ENCODE data around the gene SLC39A3.

The SLC39A3 gene

GRCh38 chr19:2768365-2769132, 28.7 kb upstream of the SLC39A3 start:
- no peak for DNase-seq (ENCODE audit: low read depth)

- DNase-seq (ENCODE audit: low read depth) = no peak
These were observed 27.9 kb upstream of the SLC39A3 start for GRCh38 chr19:2767688-2768087.

- no peak for DNase-seq (ENCODE audit: low read depth)
These were observed 27.0 kb upstream of the SLC39A3 start for GRCh38 chr19:2766594-2767372.

- DNase-seq (ENCODE audit: low read depth) = no peak
These were observed 25.6 kb upstream of the SLC39A3 start for GRCh38 chr19:2765376-2765775.

- no peak for DNase-seq (ENCODE audit: low read depth)
These were observed 25.1 kb upstream of the SLC39A3 start for GRCh38 chr19:2764945-2765344.

- DNase-seq (ENCODE audit: low read depth) = no peak
These were observed 23.9 kb upstream of the SLC39A3 start for GRCh38 chr19:2763687-2764086.

GRCh38 chr19:2762783-2763496, 23.1 kb upstream of the SLC39A3 start:
- DNase-seq (ENCODE audit: low read depth) = no peak

GRCh38 chr19:2761876-2762782, 22.3 kb upstream of the SLC39A3 start:
- DNase-seq (ENCODE audit: low read depth) = no peak

GRCh38 chr19:2761309-2761677, 21.5 kb upstream of the SLC39A3 start:
- DNase-seq (ENCODE audit: low read depth) = no peak

- DNase-seq (ENCODE audit: low read depth) = no peak
These were observed 20.1 kb upstream of the SLC39A3 start for GRCh38 chr19:2759965-2760364.

- no peak for DNase-seq (ENCODE audit: low read depth)
These were observed 19.5 kb upstream of the SLC39A3 start for GRCh38 chr19:2759362-2759761.

- DNase-seq (ENCODE audit: low read depth) = no peak
These were observed 18.9 kb upstream of the SLC39A3 start for GRCh38 chr19:2758601-2759313.

GRCh38 chr19:2756921-2757881, 17.4 kb upstream of the SLC39A3 start:
- DNase-seq (ENCODE audit: low read depth) = no peak

- DNase-seq (ENCODE audit: low read depth) = no peak
These were observed 16.7 kb upstream of the SLC39A3 start for GRCh38 chr19:2756477-2756876.

- DNase-seq (ENCODE audit: low read depth) = no peak
These were observed 16.0 kb upstream of the SLC39A3 start for GRCh38 chr19:2755811-2756210.

- DNase-seq (ENCODE audit: low read depth) = no peak
These were observed 15.6 kb upstream of the SLC39A3 start for GRCh38 chr19:2755448-2755705.

GRCh38 chr19:2754659-2755447, 15.0 kb upstream of the SLC39A3 start:
- DNase-seq (ENCODE audit: low read depth) = no peak

- no peak for DNase-seq (ENCODE audit: low read depth)
These were observed 11.6 kb upstream of the SLC39A3 start for GRCh38 chr19:2751438-2751830.

GRCh38 chr19:2750808-2751437, 11.1 kb upstream of the SLC39A3 start:
- no peak for DNase-seq (ENCODE audit: low read depth)

Measured in stimulated activated CD8-positive, alpha-beta memory T cell treated with anti-CD3 and anti-CD28 coated beads, Interleukin-15, amount 100 ng/mL, for 24 hours (primary cell).